H1 (cell line): Measurements from ENCODE around the gene TBC1D19. TPM values are rescaled to one million over a fixed set of nuclear protein-coding genes. Genes with fewer than 3 reads are reported as not detected.

Experiments
- CHD7 ChIP-seq: fragments of 300-600 bp; sonication (generic); IDR thresholded peaks from 2 replicates; pipeline ENCODE4 v1.7.1; 2012; ENCODE audit warnings: low read length, moderate library complexity, mild to moderate bottlenecking, inconsistent platforms; ENCODE audit not compliant: insufficient replicate concordance
- polyA plus RNA-seq, 7 experiments: library from polyadenylated mRNA; depleted of rRNA in 3 of 7; stranded (reverse) in 5 of 7; unstranded in 2 of 7; fragments of >200 nt in 5 of 7; fragments of 200-250 nt in 2 of 7; gene quantifications; 1 replicate in 5 of 7; 2 replicates in 1 of 7; 4 replicates in 1 of 7; pipeline versions ENCODE4 v1.2.1 to v1.2.3, GENCODE V29; 2011 to 2013; ENCODE audit warnings: missing spikeins in 2 of 7, mixed read lengths in 2 of 7
- total RNA-seq: library from RNA; stranded (reverse); fragmentation: NEBNext Ultra II Directional; extraction: Animal tissue kit (Norgen Biotek cat#: 25700); gene quantifications from 2 replicates; pipeline ENCODE4 v1.2.1, GENCODE V29; 2021

The TBC1D19 gene
- total and polyA plus RNA-seq, 2 of the 8 experiments (the other 6 are each of a cell fraction or from before 2014, with no cell fraction given): 1.9 to 3.5 TPM

GRCh38 chr4:26721685-26722084 is 137.8 kb downstream of the TBC1D19 start (continued):
- TF ChIP-seq CHD7: no peak
